ENCODE results near the gene TMEM164.

Gene TMEM164

GRCh38 chrX:110001740-110002299 lies 1.1 kb upstream of the TMEM164 start:
- H4K20me1 ChIP-seq (ENCODE audit: insufficient read depth): no peaks in the 10 kb centered on the region
- peak overlapping the region; percentile 74; the same call in 1 of the 2 replicates for H3K9ac ChIP-seq
- no peaks in the 10 kb centered on the region for H3K27me3 ChIP-seq (ENCODE audit: insufficient read depth, low read depth)
- TF ChIP-seq CTCF (conservative IDR thresholded peaks at IDR 0.05; ENCODE audit: low read depth, low read length): no peak
- H3K4me3 ChIP-seq (IDR thresholded peaks at IDR 0.05; ENCODE audit: insufficient read depth, low read depth, low read length): no peak overlapping the region
- H2AFZ ChIP-seq (ENCODE audit: low read depth): peak overlapping the region; percentile 85
- H3K36me3 ChIP-seq (ENCODE audit: insufficient read depth): no peaks in the 10 kb centered on the region
- peak overlapping the region; percentile 57 for H3K4me2 ChIP-seq
- H3K27ac ChIP-seq: peak overlapping the region; percentile 50; the same call in 1 of the 2 replicates
- H3K4me1 ChIP-seq (ENCODE audit: low read depth, poor library complexity, severe bottlenecking): no peaks in the 10 kb centered on the region
- no peaks in the 10 kb centered on the region for H3K79me2 ChIP-seq (ENCODE audit: insufficient read depth, low read depth)

GRCh38 chrX:110003167-110004156 lies 548 bp downstream of the TMEM164 start:
- Histone ChIP-seq H3K4me2 (peak overlapping the region; percentile 71), H2AFZ (ENCODE audit: low read depth) (peak overlapping the region; percentile 85; the same call in 1 of the 2 replicates), H3K9ac (peak overlapping the region; percentile 74), H3K4me1 (ENCODE audit: low read depth, poor library complexity, severe bottlenecking) (no peaks in the 10 kb centered on the region), H3K27me3 (ENCODE audit: insufficient read depth, low read depth) (no peaks in the 10 kb centered on the region), H4K20me1 (ENCODE audit: insufficient read depth) (no peaks in the 10 kb centered on the region), H3K27ac (no peak overlapping the region), H3K79me2 (ENCODE audit: insufficient read depth, low read depth) (no peaks in the 10 kb centered on the region), H3K36me3 (ENCODE audit: insufficient read depth) (no peaks in the 10 kb centered on the region), H3K4me3 (IDR thresholded peaks at IDR 0.05; ENCODE audit: insufficient read depth, low read depth, low read length) (no peak overlapping the region)
- TF ChIP-seq CTCF (conservative IDR thresholded peaks at IDR 0.05; ENCODE audit: low read depth, low read length): no peak

GRCh38 chrX:110004215-110004614 lies 1.3 kb downstream of the TMEM164 start:
- Histone ChIP-seq H3K4me2 (no peak overlapping the region), H4K20me1 (ENCODE audit: insufficient read depth) (no peaks in the 10 kb centered on the region), H3K36me3 (ENCODE audit: insufficient read depth) (no peaks in the 10 kb centered on the region), H3K9ac (no peak overlapping the region), H3K27ac (no peak overlapping the region), H3K4me3 (IDR thresholded peaks at IDR 0.05; ENCODE audit: insufficient read depth, low read depth, low read length) (no peak overlapping the region), H3K27me3 (ENCODE audit: insufficient read depth, low read depth) (no peaks in the 10 kb centered on the region), H3K79me2 (ENCODE audit: insufficient read depth, low read depth) (no peaks in the 10 kb centered on the region), H3K4me1 (ENCODE audit: low read depth, poor library complexity, severe bottlenecking) (no peaks in the 10 kb centered on the region), H2AFZ (ENCODE audit: low read depth) (no peak overlapping the region)
- no peak for TF ChIP-seq CTCF (conservative IDR thresholded peaks at IDR 0.05; ENCODE audit: low read depth, low read length)

DNA sequence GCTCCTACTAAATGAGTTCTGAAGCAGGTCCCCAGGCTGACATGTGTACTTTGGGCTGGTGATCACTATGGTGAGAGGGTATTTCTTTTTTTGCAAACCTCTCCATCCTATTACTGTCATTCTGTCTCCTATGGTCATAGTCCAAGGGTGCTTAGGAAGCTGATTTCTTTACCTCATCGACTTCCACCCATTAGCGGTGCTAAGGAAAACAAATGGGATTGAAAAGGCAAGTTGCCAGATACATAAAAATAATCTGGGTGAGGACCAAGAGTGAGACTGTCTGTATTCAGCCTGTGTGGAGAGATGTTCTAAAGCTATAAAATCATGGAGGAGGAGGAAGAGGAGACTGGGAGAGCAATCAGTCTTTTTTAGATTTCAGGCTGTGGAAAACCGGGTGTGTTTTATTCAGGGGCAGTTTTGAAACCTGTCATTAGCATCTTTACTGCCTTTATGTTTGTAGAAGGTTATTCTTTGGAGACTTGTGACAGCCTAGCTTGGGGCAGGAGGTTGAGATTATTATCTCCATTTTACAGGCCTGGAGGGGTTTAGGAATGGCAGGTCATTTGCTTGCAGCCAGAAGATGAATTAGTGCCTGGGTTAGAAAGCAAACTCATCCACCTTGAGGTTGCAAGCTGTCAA lies 1.9 kb downstream of the TMEM164 start:
- Histone ChIP-seq H3K4me2 (no peak overlapping the region), H3K27me3 (ENCODE audit: insufficient read depth, low read depth) (no peaks in the 10 kb centered on the region), H3K27ac (no peak overlapping the region), H3K79me2 (ENCODE audit: insufficient read depth, low read depth) (no peaks in the 10 kb centered on the region), H3K4me1 (ENCODE audit: low read depth, poor library complexity, severe bottlenecking) (no peaks in the 10 kb centered on the region), H3K4me3 (IDR thresholded peaks at IDR 0.05; ENCODE audit: insufficient read depth, low read depth, low read length) (no peak overlapping the region), H3K36me3 (ENCODE audit: insufficient read depth) (no peaks in the 10 kb centered on the region), H2AFZ (ENCODE audit: low read depth) (no peak overlapping the region), H4K20me1 (ENCODE audit: insufficient read depth) (no peaks in the 10 kb centered on the region), H3K9ac (no peak overlapping the region)
- TF ChIP-seq CTCF (conservative IDR thresholded peaks at IDR 0.05; ENCODE audit: low read depth, low read length): no peak

Measured in KMS-11 (cell line).